DMS153 (cell line): ENCODE measurements around the gene NKX6-2.
"Not testable (repeated sequence)": the region's sequence is repeated elsewhere in the genome, so short reads cannot be mapped to it uniquely, and the experiment has no call there.

Experiments
- DNase-seq: peaks from one replicate; lab custom pipeline; 2025; lab: John Stamatoyannopoulos, UW

The NKX6-2 gene

GRCh38 chr10:132780356-132780755 is 5.6 kb downstream of the NKX6-2 start:
- no peak for DNase-seq

- no peak for DNase-seq
Measured at GRCh38 chr10:132779549-132780294, 6.2 kb downstream of the NKX6-2 start.

GRCh38 chr10:132777441-132777840 is 8.5 kb downstream of the NKX6-2 start:
- DNase-seq = no peak

GRCh38 chr10:132776821-132777220 is 9.1 kb downstream of the NKX6-2 start:
- DNase-seq = no peak

- DNase-seq = no peak
Measured at GRCh38 chr10:132776186-132776585, 9.8 kb downstream of the NKX6-2 start.

GRCh38 chr10:132774902-132775863 is 10.8 kb downstream of the NKX6-2 start:
- peak; percentile 54 for DNase-seq

GRCh38 chr10:132774181-132774901 is 11.6 kb downstream of the NKX6-2 start:
- no peak for DNase-seq

GRCh38 chr10:132772816-132773215 is 13.1 kb downstream of the NKX6-2 start:
- not testable (repeated sequence) for DNase-seq

- no peak for DNase-seq
Measured at GRCh38 chr10:132770061-132771021, 15.6 kb downstream of the NKX6-2 start.

GRCh38 chr10:132768346-132769248 is 17.4 kb downstream of the NKX6-2 start:
- DNase-seq = no peak

GRCh38 chr10:132766291-132766690 is 19.7 kb downstream of the NKX6-2 start:
- DNase-seq = no peak

GRCh38 chr10:132765435-132765834 is 20.5 kb downstream of the NKX6-2 start:
- DNase-seq = no peak

GRCh38 chr10:132764108-132764507 is 21.8 kb downstream of the NKX6-2 start:
- no peak for DNase-seq

- no peak for DNase-seq
Measured at GRCh38 chr10:132763545-132763944, 22.4 kb downstream of the NKX6-2 start.

GRCh38 chr10:132762267-132762666 is 23.7 kb downstream of the NKX6-2 start:
- no peak for DNase-seq

GRCh38 chr10:132761395-132762060 is 24.4 kb downstream of the NKX6-2 start:
- DNase-seq = no peak

- no peak for DNase-seq
Measured at GRCh38 chr10:132758865-132759264, 27.1 kb downstream of the NKX6-2 start.

- no peak for DNase-seq
Measured at GRCh38 chr10:132757171-132757570, 28.8 kb downstream of the NKX6-2 start.

- DNase-seq = no peak
Measured at GRCh38 chr10:132756591-132756990, 29.4 kb downstream of the NKX6-2 start.
